Measurements from ENCODE around the gene TRIM37.
"Not testable (repeated sequence)": the region's sequence is repeated elsewhere in the genome, so short reads cannot be mapped to it uniquely, and the experiment has no call there.

TRIM37 gene

GRCh38 chr17:59093145-59093701 lies 13.5 kb downstream of the TRIM37 start:
- H3K27me3 Mint-ChIP-seq: no peaks in the 10 kb centered on the region
- H3K4me1 Mint-ChIP-seq (ENCODE audit: low read depth): peaks cover 17% of the 10 kb centered on the region
- no peak overlapping the region for H3K27ac Mint-ChIP-seq
- no peaks in the 10 kb centered on the region for H3K9me3 Mint-ChIP-seq (ENCODE audit: low read depth)
- H3K36me3 Mint-ChIP-seq: peaks cover 7% of the 10 kb centered on the region
- H3K4me3 Mint-ChIP-seq: no peak overlapping the region

DNA sequence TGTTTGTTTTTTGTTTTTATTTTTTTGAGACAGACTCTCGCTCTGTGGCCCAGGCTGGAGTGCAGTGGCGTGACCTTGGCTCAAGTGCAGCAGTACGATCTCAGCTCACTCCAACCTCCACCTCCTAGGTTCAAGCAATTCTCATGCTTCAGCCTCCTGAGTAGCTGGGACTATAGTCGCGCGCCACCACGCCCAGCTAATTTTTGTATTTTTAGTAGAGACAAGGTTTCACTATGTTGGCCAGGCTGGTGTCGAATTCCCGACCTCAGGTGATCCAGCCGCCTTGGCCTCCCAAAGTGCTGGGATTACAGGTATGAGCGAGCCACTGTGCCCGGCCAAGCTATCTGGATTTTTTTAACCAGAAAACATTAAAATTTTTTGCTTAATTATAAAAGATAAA lies 16.1 kb downstream of the TRIM37 start:
- H3K27me3 Mint-ChIP-seq; H3K36me3 Mint-ChIP-seq; H3K9me3 Mint-ChIP-seq (ENCODE audit: low read depth); H3K4me3 Mint-ChIP-seq; H3K27ac Mint-ChIP-seq: not testable (repeated sequence)
- H3K4me1 Mint-ChIP-seq (ENCODE audit: low read depth): peaks cover 11% of the 10 kb centered on the region

GRCh38 chr17:59084154-59084553 lies 22.5 kb downstream of the TRIM37 start:
- no peaks in the 10 kb centered on the region for H3K27me3 Mint-ChIP-seq
- no peak overlapping the region for H3K4me3 Mint-ChIP-seq
- H3K36me3 Mint-ChIP-seq: peaks cover 21% of the 10 kb centered on the region
- no peak overlapping the region for H3K27ac Mint-ChIP-seq
- no peaks in the 10 kb centered on the region for H3K9me3 Mint-ChIP-seq (ENCODE audit: low read depth)
- H3K4me1 Mint-ChIP-seq (ENCODE audit: low read depth): peaks cover 5% of the 10 kb centered on the region

- H3K27ac Mint-ChIP-seq: no peak overlapping the region
- no peaks in the 10 kb centered on the region for H3K9me3 Mint-ChIP-seq (ENCODE audit: low read depth)
- H3K4me3 Mint-ChIP-seq: no peak overlapping the region
- H3K4me1 Mint-ChIP-seq (ENCODE audit: low read depth): no peaks in the 10 kb centered on the region
- peaks cover 21% of the 10 kb centered on the region for H3K36me3 Mint-ChIP-seq
- no peaks in the 10 kb centered on the region for H3K27me3 Mint-ChIP-seq
Measured at GRCh38 chr17:59074494-59074893, 32.2 kb downstream of the TRIM37 start.

DNA sequence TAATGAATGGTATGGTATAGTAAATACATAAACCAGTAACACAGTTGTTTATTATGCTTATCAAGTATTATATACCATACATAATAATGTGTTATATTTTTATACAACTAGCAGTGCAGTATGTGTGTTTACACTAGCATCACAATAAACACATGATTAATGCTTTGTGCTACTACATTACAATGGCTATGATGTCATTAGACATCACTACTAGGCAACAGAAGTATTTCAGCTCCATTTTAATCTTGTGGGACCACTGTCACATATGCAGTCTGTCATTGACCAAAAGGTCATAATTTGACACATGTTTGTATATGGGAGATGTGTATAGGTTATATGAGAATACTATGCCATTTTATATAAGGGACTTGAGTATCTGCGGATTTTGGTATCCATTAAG lies 32.7 kb downstream of the TRIM37 start:
- no peaks in the 10 kb centered on the region for H3K9me3 Mint-ChIP-seq (ENCODE audit: low read depth)
- H3K27ac Mint-ChIP-seq: no peak overlapping the region

GRCh38 chr17:59069856-59070255 lies 36.8 kb downstream of the TRIM37 start:
- H3K4me3 Mint-ChIP-seq: no peak overlapping the region
- no peak overlapping the region for H3K27ac Mint-ChIP-seq
- peaks cover 19% of the 10 kb centered on the region for H3K36me3 Mint-ChIP-seq
- no peaks in the 10 kb centered on the region for H3K4me1 Mint-ChIP-seq (ENCODE audit: low read depth)
- no peaks in the 10 kb centered on the region for H3K9me3 Mint-ChIP-seq (ENCODE audit: low read depth)
- H3K27me3 Mint-ChIP-seq: no peaks in the 10 kb centered on the region

More for the DNA sequence above, 32.7 kb downstream of the TRIM37 start:
- Mint-ChIP-seq H3K27me3 (no peaks in the 10 kb centered on the region), H3K4me3 (no peak overlapping the region), H3K4me1 (ENCODE audit: low read depth) (no peaks in the 10 kb centered on the region), H3K36me3 (peaks cover 23% of the 10 kb centered on the region)

GRCh38 chr17:59067756-59068155 lies 38.9 kb downstream of the TRIM37 start:
- no peaks in the 10 kb centered on the region for H3K4me1 Mint-ChIP-seq (ENCODE audit: low read depth)
- H3K27me3 Mint-ChIP-seq: no peaks in the 10 kb centered on the region
- no peak overlapping the region for H3K27ac Mint-ChIP-seq
- peaks cover 18% of the 10 kb centered on the region for H3K36me3 Mint-ChIP-seq
- H3K9me3 Mint-ChIP-seq (ENCODE audit: low read depth): no peaks in the 10 kb centered on the region
- no peak overlapping the region for H3K4me3 Mint-ChIP-seq

DNA sequence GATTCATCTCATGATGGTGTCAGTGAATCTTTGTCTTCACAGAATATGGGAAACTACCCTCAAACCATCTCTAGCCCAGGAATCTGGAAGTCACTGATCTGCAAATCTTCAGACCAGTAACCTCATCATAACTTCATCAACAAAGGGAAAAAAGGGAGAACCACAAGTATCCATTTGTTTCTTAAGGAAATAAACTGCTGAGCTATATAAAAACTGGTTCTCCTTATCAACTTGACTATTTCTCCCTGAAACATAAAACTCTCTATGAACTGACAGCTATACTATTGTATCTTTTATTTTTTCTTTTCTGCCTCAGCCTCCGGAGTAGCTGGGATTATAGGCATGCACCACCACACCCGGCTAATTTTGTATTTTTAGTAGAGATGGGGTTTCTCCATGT lies 39.3 kb downstream of the TRIM37 start:
- Mint-ChIP-seq H3K36me3 (peaks cover 20% of the 10 kb centered on the region), H3K27ac (no peak overlapping the region)

DNA sequence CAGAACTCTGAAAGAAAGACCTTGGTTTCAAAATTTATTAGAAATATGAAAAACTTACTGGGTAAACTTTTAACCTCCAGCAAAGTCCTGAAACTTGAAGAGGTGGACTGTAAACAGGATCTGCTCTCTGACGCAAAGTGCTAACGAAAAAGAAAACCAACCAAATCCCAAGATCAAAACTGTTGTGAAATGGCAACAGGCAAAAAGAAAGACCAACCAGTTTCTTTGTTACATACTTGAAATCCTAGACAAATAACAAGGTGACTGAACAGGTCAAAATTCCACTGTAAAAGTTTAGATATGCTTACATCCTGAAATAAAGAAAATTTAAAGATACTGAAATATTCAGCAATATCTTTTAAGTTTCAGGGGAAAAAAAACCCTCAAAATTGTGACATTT lies 44.2 kb downstream of the TRIM37 start:
- H3K4me1 Mint-ChIP-seq (ENCODE audit: low read depth): no peaks in the 10 kb centered on the region
- H3K36me3 Mint-ChIP-seq: peaks cover 15% of the 10 kb centered on the region
- H3K9me3 Mint-ChIP-seq (ENCODE audit: low read depth): no peaks in the 10 kb centered on the region
- H3K27me3 Mint-ChIP-seq: no peaks in the 10 kb centered on the region
- H3K4me3 Mint-ChIP-seq: no peak overlapping the region
- H3K27ac Mint-ChIP-seq: no peak overlapping the region

More for the DNA sequence above, 39.3 kb downstream of the TRIM37 start:
- Mint-ChIP-seq H3K4me3 (no peak overlapping the region), H3K4me1 (ENCODE audit: low read depth) (no peaks in the 10 kb centered on the region), H3K27me3 (no peaks in the 10 kb centered on the region), H3K9me3 (ENCODE audit: low read depth) (no peaks in the 10 kb centered on the region)

DNA sequence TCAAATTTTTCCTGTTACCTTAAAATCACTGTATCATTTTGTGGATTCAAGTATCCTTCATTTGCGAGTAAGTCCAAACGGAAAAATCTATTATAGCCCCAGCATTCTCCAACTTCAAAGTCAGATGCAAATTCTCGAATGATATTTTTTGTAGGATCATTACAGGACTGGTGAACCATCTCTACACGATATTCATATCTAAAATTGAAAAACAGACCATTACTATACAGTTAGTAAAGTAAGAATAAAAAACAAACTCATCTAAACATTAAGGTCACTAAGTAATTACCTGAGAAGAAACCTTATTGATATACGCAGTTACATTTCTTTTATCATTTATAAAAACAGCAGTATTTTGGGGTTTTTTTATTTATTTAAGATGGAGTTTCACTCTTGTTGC lies 49.8 kb downstream of the TRIM37 start:
- Mint-ChIP-seq H3K4me1 (ENCODE audit: low read depth) (no peaks in the 10 kb centered on the region), H3K27ac (no peak overlapping the region), H3K9me3 (ENCODE audit: low read depth) (no peaks in the 10 kb centered on the region), H3K4me3 (no peak overlapping the region), H3K27me3 (no peaks in the 10 kb centered on the region), H3K36me3 (peaks cover 15% of the 10 kb centered on the region)

GRCh38 chr17:59049798-59050197 lies 56.9 kb downstream of the TRIM37 start:
- Mint-ChIP-seq H3K27me3 (no peaks in the 10 kb centered on the region), H3K4me3 (no peak overlapping the region), H3K36me3 (peaks cover 3% of the 10 kb centered on the region), H3K9me3 (ENCODE audit: low read depth) (no peaks in the 10 kb centered on the region), H3K27ac (no peak overlapping the region), H3K4me1 (ENCODE audit: low read depth) (no peaks in the 10 kb centered on the region)

DNA sequence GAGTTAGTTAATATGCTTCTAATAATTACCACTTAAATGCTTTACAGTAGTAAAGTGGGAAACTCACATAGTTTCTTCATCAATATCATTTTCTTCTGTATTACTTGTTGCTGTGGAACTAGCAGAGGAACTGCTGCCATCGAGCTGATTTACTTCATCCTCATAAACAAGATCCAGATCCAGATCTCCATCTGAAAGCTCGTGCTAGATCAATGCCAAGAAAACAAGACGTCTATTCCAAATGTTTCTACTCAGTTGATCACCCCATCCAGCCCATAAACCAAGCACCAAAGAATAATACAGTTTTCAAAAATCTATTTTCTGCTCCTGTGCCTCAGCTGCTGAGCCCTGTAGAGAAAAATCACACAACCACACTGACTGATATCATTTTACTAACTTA lies 59.1 kb downstream of the TRIM37 start:
- no peaks in the 10 kb centered on the region for H3K4me1 Mint-ChIP-seq (ENCODE audit: low read depth)
- no peaks in the 10 kb centered on the region for H3K27me3 Mint-ChIP-seq
- no peak overlapping the region for H3K4me3 Mint-ChIP-seq
- peaks cover 6% of the 10 kb centered on the region for H3K36me3 Mint-ChIP-seq
- no peak overlapping the region for H3K27ac Mint-ChIP-seq
- H3K9me3 Mint-ChIP-seq (ENCODE audit: low read depth): no peaks in the 10 kb centered on the region

GRCh38 chr17:59046192-59046591 lies 60.5 kb downstream of the TRIM37 start:
- no peaks in the 10 kb centered on the region for H3K27me3 Mint-ChIP-seq
- peaks cover 3% of the 10 kb centered on the region for H3K36me3 Mint-ChIP-seq
- no peaks in the 10 kb centered on the region for H3K9me3 Mint-ChIP-seq (ENCODE audit: low read depth)
- H3K27ac Mint-ChIP-seq: no peak overlapping the region
- no peak overlapping the region for H3K4me3 Mint-ChIP-seq
- no peaks in the 10 kb centered on the region for H3K4me1 Mint-ChIP-seq (ENCODE audit: low read depth)

GRCh38 chr17:59038734-59039133 lies 67.9 kb downstream of the TRIM37 start:
- H3K36me3 Mint-ChIP-seq: peaks cover 10% of the 10 kb centered on the region

GRCh38 chr17:59037960-59038359 lies 68.7 kb downstream of the TRIM37 start:
- Mint-ChIP-seq H3K27ac (no peak overlapping the region), H3K36me3 (peaks cover 6% of the 10 kb centered on the region), H3K4me1 (ENCODE audit: low read depth) (no peaks in the 10 kb centered on the region)

More at GRCh38 chr17:59038734-59039133, 67.9 kb downstream of the TRIM37 start:
- H3K4me3 Mint-ChIP-seq: no peak overlapping the region
- H3K27me3 Mint-ChIP-seq: no peaks in the 10 kb centered on the region
- H3K4me1 Mint-ChIP-seq (ENCODE audit: low read depth): no peaks in the 10 kb centered on the region
- H3K9me3 Mint-ChIP-seq (ENCODE audit: low read depth): no peaks in the 10 kb centered on the region
- no peak overlapping the region for H3K27ac Mint-ChIP-seq

DNA sequence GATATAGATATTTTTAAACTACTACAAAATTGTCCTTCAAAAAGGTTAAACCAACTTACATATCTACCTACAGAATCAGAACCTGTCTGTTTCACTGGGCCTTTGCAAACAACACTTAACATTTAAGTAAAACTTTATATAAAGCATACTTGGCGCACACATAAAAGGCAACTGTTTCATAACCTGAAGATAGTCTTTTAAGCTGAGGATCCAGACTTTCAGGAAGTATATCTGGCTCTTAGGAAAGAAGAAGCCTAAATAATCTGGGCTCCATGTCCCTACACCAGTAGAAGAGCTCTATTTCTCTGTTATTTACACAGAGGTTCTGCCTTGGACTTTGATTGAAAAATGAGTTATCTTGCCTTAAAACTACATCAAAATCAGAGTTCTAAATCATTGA lies 75.9 kb downstream of the TRIM37 start:
- Mint-ChIP-seq H3K27ac (no peak overlapping the region), H3K36me3 (peaks cover 2% of the 10 kb centered on the region), H3K4me3 (no peak overlapping the region), H3K4me1 (ENCODE audit: low read depth) (peaks cover 4% of the 10 kb centered on the region), H3K27me3 (no peaks in the 10 kb centered on the region), H3K9me3 (ENCODE audit: low read depth) (no peaks in the 10 kb centered on the region)

More at GRCh38 chr17:59037960-59038359, 68.7 kb downstream of the TRIM37 start:
- H3K4me3 Mint-ChIP-seq: no peak overlapping the region
- no peaks in the 10 kb centered on the region for H3K27me3 Mint-ChIP-seq
- H3K9me3 Mint-ChIP-seq (ENCODE audit: low read depth): no peaks in the 10 kb centered on the region

Measured in activated naive CD8-positive, alpha-beta T cell (primary cell).